Stimulated activated CD8-positive, alpha-beta memory T cell treated with anti-CD3 and anti-CD28 coated beads, Interleukin-4, amount 100 ng/mL, for 48 hours (primary cell): ENCODE measurements around the gene HOTAIR.

ENCODE experiments used
- DNase-seq: peaks from one replicate; pipeline ENCODE4 v3.0.0-alpha.2; 2020

HOTAIR gene

GRCh38 chr12:53955776-53956250 lies 18.9 kb downstream of the HOTAIR start:
- DNase-seq, result no peak

DNA sequence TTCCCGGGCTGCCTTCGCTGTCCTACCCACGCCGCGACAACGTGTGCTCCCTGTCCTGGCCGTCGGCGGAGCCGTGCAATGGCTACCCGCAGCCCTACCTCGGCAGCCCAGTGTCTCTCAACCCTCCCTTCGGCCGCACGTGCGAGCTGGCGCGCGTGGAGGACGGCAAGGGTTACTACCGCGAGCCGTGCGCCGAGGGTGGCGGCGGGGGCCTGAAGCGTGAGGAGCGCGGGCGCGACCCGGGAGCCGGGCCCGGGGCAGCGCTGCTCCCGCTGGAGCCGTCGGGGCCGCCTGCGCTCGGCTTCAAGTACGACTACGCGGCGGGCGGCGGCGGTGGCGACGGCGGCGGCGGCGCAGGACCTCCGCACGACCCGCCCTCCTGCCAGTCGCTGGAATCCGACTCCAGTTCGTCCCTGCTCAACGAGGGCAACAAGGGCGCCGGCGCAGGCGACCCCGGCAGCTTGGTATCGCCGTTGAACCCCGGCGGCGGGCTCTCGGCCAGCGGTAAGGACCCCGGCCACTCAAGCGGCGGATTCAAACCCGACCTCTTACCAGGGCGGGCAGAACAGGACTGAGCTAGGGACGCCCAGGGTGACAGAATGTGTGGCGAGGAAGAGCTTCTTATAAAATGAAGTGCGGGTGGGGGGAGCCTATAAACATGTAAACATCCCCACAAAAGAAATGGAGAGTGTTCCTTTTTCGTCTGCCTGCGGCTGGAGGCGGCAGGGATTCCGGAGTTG lies 19.5 kb downstream of the HOTAIR start:
- no peak for DNase-seq

- no peak for DNase-seq
Observed at GRCh38 chr12:53954694-53955035, 20.1 kb downstream of the HOTAIR start, which contains the start of gene HOXC12. Gene HOXC12 (plus strand): TSS chr12:53954903. CDS start chr12:53954930, 27 bp downstream.

GRCh38 chr12:53953831-53954693 lies 20.7 kb downstream of the HOTAIR start:
- DNase-seq, result no peak

DNA sequence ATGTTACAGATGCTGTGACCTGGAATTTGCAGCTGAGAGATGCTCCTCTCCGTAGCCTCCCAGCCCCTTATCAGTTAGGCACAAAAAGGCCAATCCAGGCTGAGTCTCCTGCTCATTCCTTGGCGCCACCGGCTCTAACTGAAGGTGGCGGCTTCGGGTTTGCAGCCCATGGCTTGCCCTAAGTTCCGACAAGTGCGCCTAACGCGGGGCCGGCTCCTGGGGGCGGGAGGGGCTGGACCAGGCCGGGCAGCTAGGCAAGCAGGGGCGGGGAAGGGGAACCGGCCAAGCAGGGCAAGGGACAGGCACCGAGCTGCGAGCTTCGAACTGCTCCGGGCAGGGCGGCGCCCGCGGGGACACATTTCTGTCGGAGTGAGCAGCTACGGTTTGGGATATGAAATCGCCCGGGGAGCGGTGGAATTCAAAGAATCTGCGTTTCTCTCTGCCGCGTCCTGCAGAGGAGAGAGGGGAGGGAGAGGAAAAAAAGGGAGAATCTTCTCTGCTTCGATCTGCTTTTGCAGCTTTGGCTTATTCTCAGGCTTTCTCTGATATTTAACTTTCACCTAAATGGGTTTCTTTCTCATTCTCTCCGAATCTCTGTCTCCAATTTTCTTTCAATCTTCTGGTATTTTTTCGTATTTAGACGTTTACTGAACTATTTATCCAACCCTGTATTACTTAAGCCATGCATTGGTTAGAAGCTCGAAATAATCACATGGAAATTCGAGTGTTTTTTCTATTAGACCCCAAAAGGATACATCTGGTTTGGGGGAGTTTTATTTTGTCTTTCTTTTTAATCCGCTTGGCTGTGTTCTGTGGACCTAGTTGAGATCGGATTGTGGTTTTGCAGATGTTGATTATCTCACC lies 21.7 kb downstream of the HOTAIR start:
- no peak for DNase-seq

GRCh38 chr12:53952335-53952694 lies 22.4 kb downstream of the HOTAIR start:
- no peak for DNase-seq

DNA sequence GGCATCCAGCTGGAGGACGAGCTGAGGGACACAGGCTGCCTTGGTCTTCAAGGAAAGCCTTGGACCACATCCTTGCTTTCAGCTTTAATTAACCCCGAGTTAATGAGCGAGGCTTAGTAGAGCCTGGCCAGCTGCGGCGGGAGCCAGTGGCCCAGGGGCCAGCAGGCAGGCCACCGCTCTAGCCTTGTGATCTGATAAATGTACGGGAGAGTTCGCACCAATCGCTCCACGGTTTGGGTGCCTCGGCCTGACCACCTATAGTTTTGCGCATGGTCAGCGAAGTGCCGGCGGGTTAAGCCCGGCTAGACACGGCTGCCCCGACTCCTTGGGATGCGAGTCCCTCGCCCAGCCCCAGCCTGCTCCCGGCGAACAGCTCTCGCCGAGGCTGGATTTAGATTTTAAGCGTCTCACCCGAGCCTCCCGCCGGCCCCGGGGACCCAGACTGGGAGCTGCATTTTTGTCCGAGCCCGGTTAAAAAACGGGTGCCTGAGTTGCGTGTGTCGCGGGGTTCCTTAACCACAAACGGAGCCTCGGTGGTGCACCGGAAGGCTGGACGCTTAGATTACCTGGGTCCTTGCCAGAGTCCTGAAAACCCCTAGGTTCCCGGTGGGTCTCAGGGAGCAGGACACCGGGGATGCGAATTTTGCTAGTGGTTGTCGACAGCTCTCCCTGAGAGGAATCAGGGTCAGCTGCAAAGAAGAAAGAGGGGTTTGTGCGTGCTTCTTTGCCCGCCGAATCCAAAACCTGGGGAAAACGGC lies 23.0 kb downstream of the HOTAIR start:
- DNase-seq, result no peak

- DNase-seq, result no peak
Observed at GRCh38 chr12:53950789-53951576, 23.8 kb downstream of the HOTAIR start.

DNA sequence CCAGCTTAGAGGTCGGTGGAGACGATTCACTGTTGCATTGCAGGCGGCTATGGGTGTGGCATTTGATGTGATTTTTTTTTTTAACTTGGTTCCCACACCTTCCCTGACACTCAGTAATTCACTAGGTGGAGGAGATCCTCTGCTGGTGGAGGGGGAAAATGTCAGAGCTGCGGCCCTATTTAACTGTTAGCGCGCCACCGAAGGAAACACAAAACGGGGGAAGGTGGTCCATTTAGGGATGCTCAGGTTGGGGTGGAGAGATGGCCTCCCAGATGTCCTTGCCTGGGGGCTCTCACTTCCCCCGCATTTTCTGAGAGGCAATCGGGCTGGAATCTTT lies 24.3 kb downstream of the HOTAIR start:
- DNase-seq, result no peak

- DNase-seq, result no peak
Observed at GRCh38 chr12:53949631-53950436, 24.9 kb downstream of the HOTAIR start.

DNA sequence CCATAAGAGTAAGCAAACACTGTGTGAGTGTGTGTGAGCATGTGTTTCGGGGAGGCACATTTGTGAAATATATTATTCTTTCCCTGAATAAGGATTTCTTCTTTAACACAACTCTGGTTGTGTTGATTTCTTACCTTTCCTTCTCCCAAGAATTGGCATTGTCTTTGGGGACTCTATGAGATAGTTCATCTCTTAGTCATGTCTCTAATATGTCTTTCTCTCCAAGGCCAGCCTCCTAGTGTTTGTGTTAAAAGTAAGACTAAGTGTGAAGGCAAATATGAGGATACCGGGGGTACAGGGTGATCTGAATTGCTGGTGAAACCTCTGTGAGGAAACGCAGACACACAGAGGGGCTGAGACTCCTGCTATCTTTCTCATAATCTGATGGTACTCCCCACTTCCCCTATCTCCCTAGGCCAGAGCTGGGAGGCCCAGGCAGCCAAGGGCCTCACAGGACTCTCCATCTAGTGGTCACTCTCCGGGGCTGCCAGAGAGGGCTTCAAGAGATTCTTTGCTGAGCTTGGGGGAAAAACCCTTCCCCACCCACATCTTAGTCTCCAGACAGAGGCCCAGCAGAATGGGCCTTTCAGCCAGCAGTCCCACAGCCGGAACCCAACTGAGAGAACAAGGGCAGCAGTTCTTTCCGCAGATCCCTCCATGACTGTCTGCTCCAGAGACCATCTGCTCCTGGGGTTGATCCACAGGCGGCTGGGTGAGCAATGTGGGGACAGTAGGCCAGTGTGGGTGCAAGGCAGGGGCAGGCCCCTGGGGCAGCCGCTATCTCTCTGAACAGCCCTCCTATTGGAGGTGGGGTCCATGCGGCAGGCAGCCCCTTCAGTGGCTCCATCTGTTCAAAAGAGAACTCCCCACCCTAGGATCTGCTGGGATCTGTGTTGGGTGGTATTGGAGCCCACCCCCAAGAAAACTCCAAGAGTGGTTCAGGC lies 25.8 kb downstream of the HOTAIR start:
- DNase-seq, result no peak

GRCh38 chr12:53947743-53948142 lies 27.0 kb downstream of the HOTAIR start:
- no peak for DNase-seq

GRCh38 chr12:53944907-53945847 lies 29.6 kb downstream of the HOTAIR start:
- DNase-seq, result no peak

DNA sequence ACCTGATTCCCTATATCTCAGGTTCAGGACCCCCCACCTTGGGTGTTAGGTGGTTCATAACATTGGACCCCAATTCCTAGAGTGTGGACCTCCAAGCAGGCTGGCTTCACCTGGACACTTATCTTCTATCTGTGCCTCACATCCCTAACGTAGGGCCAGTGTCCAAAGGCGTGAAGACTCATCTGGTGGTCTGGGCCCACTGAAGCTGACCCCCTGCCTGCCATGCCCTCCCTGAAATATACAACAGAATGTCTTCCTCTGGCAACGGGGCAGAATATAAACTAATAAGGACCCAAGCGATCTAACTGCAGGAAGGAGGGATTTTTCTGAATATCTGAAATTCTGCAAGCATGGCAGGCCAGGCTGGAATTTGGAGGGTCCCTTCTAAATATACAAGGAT lies 30.5 kb downstream of the HOTAIR start:
- no peak for DNase-seq

- DNase-seq, result no peak
Observed at GRCh38 chr12:53942467-53942997, 32.2 kb downstream of the HOTAIR start.

DNA sequence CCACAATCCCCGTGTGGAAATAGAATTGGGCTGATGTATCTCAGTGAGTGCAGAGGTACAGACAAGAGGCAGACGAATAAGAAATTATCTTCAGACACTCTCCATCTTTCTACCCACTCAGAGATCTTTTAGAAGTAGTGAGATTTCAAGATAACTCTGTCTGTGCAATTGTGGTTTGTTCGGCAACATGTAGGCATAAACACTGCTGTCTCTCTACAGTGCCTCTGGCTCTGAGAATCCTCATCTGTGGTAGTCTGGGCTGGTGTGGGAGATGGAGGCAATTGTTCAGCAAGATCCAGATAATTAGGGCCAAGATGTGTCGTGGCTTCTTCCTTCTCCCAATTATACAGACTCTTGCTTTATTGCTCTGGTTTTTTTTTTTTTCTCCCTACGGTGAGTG lies 33.0 kb downstream of the HOTAIR start:
- DNase-seq, result no peak

DNA sequence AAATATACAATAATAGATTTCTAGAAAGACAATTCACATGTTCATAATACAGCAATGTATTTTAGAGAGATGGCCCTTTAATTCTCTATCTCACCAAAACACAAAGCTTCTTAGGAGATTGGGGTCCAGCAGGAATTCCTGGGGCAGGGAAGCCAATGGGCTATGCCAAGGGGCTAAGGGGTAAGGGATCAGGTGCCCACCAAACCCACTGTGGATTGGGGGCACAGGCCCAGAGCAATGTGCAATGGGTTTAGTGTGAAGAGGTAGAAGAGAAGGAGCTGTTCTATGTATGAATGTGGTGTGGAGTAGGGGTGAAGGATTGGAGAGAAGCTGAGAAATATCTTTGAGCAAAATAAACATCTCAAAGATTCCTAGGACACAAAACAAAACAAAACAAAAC lies 33.6 kb downstream of the HOTAIR start:
- no peak for DNase-seq

- no peak for DNase-seq
Observed at GRCh38 chr12:53940443-53941014, 34.2 kb downstream of the HOTAIR start.
